Liver (tissue), 9 donors: ENCODE measurements around the gene NR6A1. TPM values are rescaled to one million over a fixed set of nuclear protein-coding genes. Genes with fewer than 3 reads are reported as not detected.
A peak's percentile ranks its signal among the peaks of the same experiment; 100 is the strongest.

ENCODE experiments used
- DNase-seq: peaks from one replicate; pipeline ENCODE4 v3.0.0-alpha.2; 2017; ENCODE audit warnings: low spot score
- H3K27ac ChIP-seq, 2 donors: one replicate each; pipeline ENCODE4 v1.7.0; 2013; ENCODE audit warnings: inconsistent platforms in 2 of 2, low read length in 2 of 2, control low read depth in 1 of 2, low read depth in 1 of 2, mild to moderate bottlenecking in 1 of 2
- H3K27me3 ChIP-seq, 4 donors: one replicate each; pipeline versions ENCODE4 v1.6.1 to v1.7.0; 2013; ENCODE audit warnings: low read length in 3 of 4, inconsistent platforms in 1 of 4, mild to moderate bottlenecking in 1 of 4, moderate library complexity in 1 of 4; ENCODE audit not compliant: control insufficient read depth in 4 of 4, insufficient read depth in 4 of 4
- H3K36me3 ChIP-seq, 4 donors: one replicate each; pipeline versions ENCODE4 v1.6.1 to v1.7.0; 2013; ENCODE audit warnings: low read length in 3 of 4, mild to moderate bottlenecking in 3 of 4, low read depth in 1 of 4, moderate library complexity in 1 of 4; ENCODE audit not compliant: control insufficient read depth in 4 of 4, insufficient read depth in 3 of 4
- H3K4me1 ChIP-seq, 4 donors: one replicate each; pipeline versions ENCODE4 v1.6.1 to v1.7.0; 2013; ENCODE audit warnings: low read length in 3 of 4, mild to moderate bottlenecking in 3 of 4, moderate library complexity in 1 of 4; ENCODE audit not compliant: control insufficient read depth in 4 of 4, insufficient read depth in 4 of 4
- H3K4me3 ChIP-seq, 3 donors: one replicate each; pipeline versions ENCODE4 v1.6.1 to v1.7.0; 2013; ENCODE audit warnings: low read length in 3 of 3, control low read depth in 1 of 3, low read depth in 1 of 3, mild to moderate bottlenecking in 1 of 3
- H3K9ac ChIP-seq, 2 donors: one replicate each; pipeline ENCODE4 v1.7.0; 2013; ENCODE audit warnings: low read length in 2 of 2, mild to moderate bottlenecking in 2 of 2, moderate library complexity in 2 of 2, control low read depth in 1 of 2, low read depth in 1 of 2
- H3K9me3 ChIP-seq, 4 donors: one replicate each; pipeline versions ENCODE4 v1.6.1 to v1.7.0; 2013; ENCODE audit warnings: low read length in 3 of 4; ENCODE audit not compliant: control insufficient read depth in 4 of 4
- ATF3 ChIP-seq: IDR thresholded peaks from 2 replicates; pipeline ENCODE4 v1.6.1; 2016; ENCODE audit warnings: antibody characterized with exemption
- EGR1 ChIP-seq, 2 donors: IDR thresholded peaks; 2 replicates each; pipeline ENCODE4 v1.6.1; 2016 to 2018; ENCODE audit warnings: antibody characterized with exemption in 2 of 2, low read depth in 2 of 2
- FOXA1 ChIP-seq: IDR thresholded peaks from 2 replicates; pipeline ENCODE4 v1.6.1; 2016; ENCODE audit warnings: antibody characterized with exemption
- FOXA2 ChIP-seq: IDR thresholded peaks from 2 replicates; pipeline ENCODE4 v1.6.1; 2016; ENCODE audit warnings: antibody characterized with exemption
- GABPA ChIP-seq, 2 donors: IDR thresholded peaks in 1 of 2; conservative IDR thresholded peaks in 1 of 2; 2 replicates each; pipeline ENCODE4 v1.6.1; 2016; ENCODE audit warnings: antibody characterized with exemption in 2 of 2, mild to moderate bottlenecking in 1 of 2, moderate library complexity in 1 of 2
- HNF4A ChIP-seq, 2 donors: conservative IDR thresholded peaks; 2 replicates each; pipeline ENCODE4 v1.6.1; 2016; ENCODE audit warnings: antibody characterized with exemption in 2 of 2, mild to moderate bottlenecking in 2 of 2
- HNF4G ChIP-seq: IDR thresholded peaks from 2 replicates; pipeline ENCODE4 v1.6.1; 2016; ENCODE audit warnings: antibody characterized with exemption
- JUND ChIP-seq, 2 donors: IDR thresholded peaks; 2 replicates each; pipeline ENCODE4 v1.6.1; 2016; ENCODE audit warnings: antibody characterized with exemption in 2 of 2
- NR2F2 ChIP-seq: IDR thresholded peaks from 2 replicates; pipeline ENCODE4 v1.6.1; 2016; ENCODE audit warnings: antibody characterized with exemption
- RAD21 ChIP-seq, 2 donors: IDR thresholded peaks; 2 replicates each; pipeline ENCODE4 v1.6.1; 2016; ENCODE audit warnings: antibody characterized with exemption in 2 of 2, mild to moderate bottlenecking in 2 of 2
- REST ChIP-seq: IDR thresholded peaks from 2 replicates; pipeline ENCODE4 v1.6.1; 2016; ENCODE audit warnings: antibody characterized with exemption, mild to moderate bottlenecking
- RXRA ChIP-seq, 2 donors: IDR thresholded peaks; 2 replicates each; pipeline ENCODE4 v1.6.1; 2017 to 2018; ENCODE audit warnings: antibody characterized with exemption in 2 of 2, mild to moderate bottlenecking in 1 of 2
- SP1 ChIP-seq: IDR thresholded peaks from 2 replicates; pipeline ENCODE4 v1.6.1; 2018; ENCODE audit warnings: antibody characterized with exemption, mild to moderate bottlenecking
- TAF1 ChIP-seq: conservative IDR thresholded peaks from 2 replicates; pipeline ENCODE4 v1.6.1; 2016; ENCODE audit warnings: antibody characterized with exemption, mild to moderate bottlenecking
- YY1 ChIP-seq: IDR thresholded peaks from 2 replicates; pipeline ENCODE4 v1.6.1; 2016; ENCODE audit warnings: antibody characterized with exemption, mild to moderate bottlenecking
- ZBTB33 ChIP-seq: IDR thresholded peaks from 2 replicates; pipeline ENCODE4 v1.6.1; 2016; ENCODE audit warnings: antibody characterized with exemption
- WGBS: extraction: QIAGEN DNeasy Blood & Tissue Kit; methylation state at CpG from one replicate; pipeline ENCODE4 v1.1.7; 2013; 5-methylcytosine and 5-hydroxymethylcytosine counted together
- polyA plus RNA-seq, 2 donors: library from polyadenylated mRNA; stranded (reverse) in 1 of 2; unstranded in 1 of 2; fragments of 200-250 nt in 1 of 2; fragments of >200 nt in 1 of 2; fragmentation: Nextera tagmentation in 1 of 2; extraction: Ambion mirVana in 1 of 2; gene quantifications; one replicate each; pipeline versions ENCODE4 v1.2.1 to v1.2.3, GENCODE V29; 2013 to 2015
- total RNA-seq, 2 donors: library from RNA; depleted of rRNA; stranded (reverse); fragments of >200 nt; gene quantifications; one replicate each; pipeline ENCODE4 v1.2.3, GENCODE V29; 2014
- donor health status: healthy.
- donor health status: healthy.
- donor health status: healthy.
- donor health status: healthy.
- donor health status: healthy.

Gene NR6A1
- total and polyA plus RNA-seq, 4 donors, result 0.72 to 6.1 (median 2.1) TPM

- TF ChIP-seq REST (no peak), HNF4G (no peak)
These were observed 86.9 kb downstream of the NR6A1 start (continued) for GRCh38 chr9:124684169-124684568.

- H3K27me3 ChIP-seq, result no peaks in the 10 kb centered on the region
- H3K36me3 ChIP-seq, result peaks cover 0 to 2% (median 0%) of the 10 kb centered on the region in 4 donors
- H3K4me1 ChIP-seq, result peaks cover 0 to 21% (median 13%) of the 10 kb centered on the region in 4 donors
- H3K27ac ChIP-seq, result no peak overlapping the region
- H3K9me3 ChIP-seq, result no peaks in the 10 kb centered on the region
- H3K4me3 ChIP-seq, result no peak overlapping the region
- 96% methylated on average over 3 of the region's 3 CpGs for WGBS
- TF ChIP-seq HNF4G, result no peak
- TF ChIP-seq FOXA2, result no peak
- TF ChIP-seq SP1, result no peak
- TF ChIP-seq NR2F2, result no peak
- DNase-seq, result no peak
- no peak overlapping the region for H3K9ac ChIP-seq
These were observed 88.1 kb downstream of the NR6A1 start for GRCh38 chr9:124683043-124683442.

GRCh38 chr9:124680714-124681390, 90.3 kb downstream of the NR6A1 start:
- TF ChIP-seq GABPA (IDR thresholded peaks at IDR 0.05 in 1 of 2, conservative IDR thresholded peaks at IDR 0.05 in 1 of 2), result no peak
- TF ChIP-seq RXRA (IDR thresholded peaks at IDR 0.05), result no peak
- no peak for TF ChIP-seq TAF1
- TF ChIP-seq JUND (IDR thresholded peaks at IDR 0.05), result no peak
- no peak for TF ChIP-seq ZBTB33
- TF ChIP-seq YY1, result no peak
- peak; percentile 46 to 66 for TF ChIP-seq HNF4A (conservative IDR thresholded peaks at IDR 0.05)
- no peak for TF ChIP-seq ATF3
- no peak for TF ChIP-seq FOXA2
- TF ChIP-seq RAD21 (IDR thresholded peaks at IDR 0.05), result no peak
- TF ChIP-seq REST, result no peak
- TF ChIP-seq FOXA1, result no peak
- peak; percentile 16 for TF ChIP-seq HNF4G
- no peak for TF ChIP-seq EGR1 (IDR thresholded peaks at IDR 0.05; ENCODE audit: low read depth in 2 of 2)
- TF ChIP-seq NR2F2, result no peak

More at GRCh38 chr9:124680714-124681390, 90.3 kb downstream of the NR6A1 start:
- peaks cover 0 to 26% (median 24%) of the 10 kb centered on the region in 4 donors for H3K4me1 ChIP-seq
- no peak overlapping the region for H3K9ac ChIP-seq
- WGBS, result 86% methylated on average over 1 of the region's 1 CpG
- H3K36me3 ChIP-seq, result peaks cover 0 to 2% (median 0%) of the 10 kb centered on the region in 4 donors
- H3K4me3 ChIP-seq, result no peak overlapping the region
- no peaks in the 10 kb centered on the region for H3K9me3 ChIP-seq
- DNase-seq, result no peak
- no peaks in the 10 kb centered on the region for H3K27me3 ChIP-seq
- no peak overlapping the region for H3K27ac ChIP-seq
